Aorta (tissue), 5 donors: ENCODE data around the gene NEDD4L. TPM values are rescaled to one million over a fixed set of nuclear protein-coding genes. Genes with fewer than 3 reads are reported as not detected.

Source experiments
- ATAC-seq: fragments of 200-7000 bp; cut with Tn5 transposase; one replicate; pipeline ENCODE4 v1.9.1; 2022; ENCODE audit warnings: moderate library complexity; ENCODE audit not compliant: low FRiP score
- DNase-seq, 2 donors: peaks; one replicate each; pipeline ENCODE4 v3.0.0-alpha.2; 2020
- H3K27ac ChIP-seq, 2 donors: one replicate each; pipeline ENCODE4 v1.5.1; 2013; ENCODE audit warnings: low read length in 2 of 2, mild to moderate bottlenecking in 2 of 2, moderate library complexity in 2 of 2, control low read depth in 1 of 2, inconsistent platforms in 1 of 2, low read depth in 1 of 2
- H3K27me3 ChIP-seq, 2 donors: one replicate each; pipeline ENCODE4 v1.6.1; 2013; ENCODE audit warnings: control low read depth in 1 of 2, low read length in 1 of 2, mild to moderate bottlenecking in 1 of 2, moderate library complexity in 1 of 2; ENCODE audit not compliant: insufficient read depth in 2 of 2, control insufficient read depth in 1 of 2
- H3K36me3 ChIP-seq, 2 donors: one replicate each; pipeline ENCODE4 v1.6.1; 2013; ENCODE audit warnings: control low read depth in 1 of 2, low read length in 1 of 2, mild to moderate bottlenecking in 1 of 2; ENCODE audit not compliant: insufficient read depth in 2 of 2, control insufficient read depth in 1 of 2
- H3K4me1 ChIP-seq, 2 donors: one replicate each; pipeline ENCODE4 v1.6.1; 2013; ENCODE audit warnings: low read length in 2 of 2, control low read depth in 1 of 2, mild to moderate bottlenecking in 1 of 2, moderate library complexity in 1 of 2; ENCODE audit not compliant: insufficient read depth in 2 of 2, control insufficient read depth in 1 of 2
- H3K4me3 ChIP-seq, 2 donors: one replicate each; pipeline ENCODE4 v1.5.1; 2013; ENCODE audit warnings: low read length in 2 of 2, control low read depth in 1 of 2, mild to moderate bottlenecking in 1 of 2
- H3K9me3 ChIP-seq: one replicate; pipeline ENCODE4 v1.6.1; 2013; ENCODE audit warnings: mild to moderate bottlenecking, low read length; ENCODE audit not compliant: control insufficient read depth
- WGBS, 2 donors: extraction: QIAGEN DNeasy Blood & Tissue Kit; methylation state at CpG; one replicate each; pipeline ENCODE4 v1.1.7; 2013; 5-methylcytosine and 5-hydroxymethylcytosine counted together
- intact Hi-C, 2 donors: fragments of 100-400 bp; cut with DNase I; formaldehyde crosslinking; loops; one replicate each; pipeline versions ENCODE4 v1.14.2 to v1.15.0; 2022
- polyA plus RNA-seq, 2 donors: library from polyadenylated mRNA; stranded (reverse); fragments of 200-250 nt; gene quantifications; one replicate each; pipeline ENCODE4 v1.2.3, GENCODE V29; 2013
- total RNA-seq, 2 donors: library from RNA; stranded (reverse); fragmentation: NEBNext Ultra II Directional; extraction: Animal tissue kit (Norgen Biotek cat#: 25700); gene quantifications; one replicate each; pipeline ENCODE4 v1.2.1, GENCODE V29; 2021
- donor health status: healthy with polysubstance abuse.
- donor health status: Bipolar disorder and iron deficiency.
- donor health status: DM: no; HTN: no; CAD: no.
- donor health status: DM: no; HTN: no; CAD: no.
- donor health status: DM: yes; HTN: yes; CAD: no.

The NEDD4L gene
- total and polyA plus RNA-seq, 4 donors, result 4.0 to 24.0 (median 17.8) TPM

GRCh38 chr18:58100154-58100553, 56.1 kb downstream of the NEDD4L start:
- intact Hi-C loops, result no loop called here
- Histone ChIP-seq H3K4me1 (no peaks in the 10 kb centered on the region), H3K9me3 (no peaks in the 10 kb centered on the region), H3K4me3 (no peak overlapping the region), H3K27me3 (no peaks in the 10 kb centered on the region), H3K27ac (no peak overlapping the region), H3K36me3 (no peaks in the 10 kb centered on the region)
- no peak for DNase-seq
- no peak for ATAC-seq
- WGBS, 2 donors, result 55 to 71% methylated on average over 3 of the region's 3 CpGs

GRCh38 chr18:58101291-58101794, 57.3 kb downstream of the NEDD4L start:
- no peaks in the 10 kb centered on the region for H3K4me1 ChIP-seq
- DNase-seq, result no peak
- H3K27me3 ChIP-seq, result no peaks in the 10 kb centered on the region
- H3K36me3 ChIP-seq, result no peaks in the 10 kb centered on the region
- H3K27ac ChIP-seq, result no peak overlapping the region
- 95 to 96% methylated on average over 10 of the region's 10 CpGs for whole genome bisulfite sequencing, 2 donors
- H3K4me3 ChIP-seq, result no peak overlapping the region
- ATAC-seq, result no peak
- H3K9me3 ChIP-seq, result no peaks in the 10 kb centered on the region
- intact Hi-C loops, result no loop called here

GRCh38 chr18:58102018-58102417, 58.0 kb downstream of the NEDD4L start:
- Histone ChIP-seq H3K4me3 (no peak overlapping the region), H3K36me3 (no peaks in the 10 kb centered on the region), H3K4me1 (no peaks in the 10 kb centered on the region), H3K9me3 (no peaks in the 10 kb centered on the region), H3K27me3 (no peaks in the 10 kb centered on the region), H3K27ac (no peak overlapping the region)
- ATAC-seq (no peak), DNase-seq (no peak)
- intact Hi-C loops, result no loop called here
- 46 to 56% methylated on average over 2 of the region's 2 CpGs for WGBS, 2 donors

GRCh38 chr18:58102875-58103274, 58.8 kb downstream of the NEDD4L start:
- no peak overlapping the region for H3K27ac ChIP-seq
- intact Hi-C loops, result no loop called here
- 86 to 88% methylated on average over 3 of the region's 3 CpGs for WGBS, 2 donors
- H3K9me3 ChIP-seq, result no peaks in the 10 kb centered on the region
- no peak overlapping the region for H3K4me3 ChIP-seq
- DNase-seq (no peak), ATAC-seq (no peak)
- H3K27me3 ChIP-seq, result no peaks in the 10 kb centered on the region
- H3K36me3 ChIP-seq, result no peaks in the 10 kb centered on the region
- H3K4me1 ChIP-seq, result no peaks in the 10 kb centered on the region

GRCh38 chr18:58103339-58103985, 59.4 kb downstream of the NEDD4L start:
- DNase-seq (no peak), ATAC-seq (no peak)
- Histone ChIP-seq H3K9me3 (no peaks in the 10 kb centered on the region), H3K27ac (no peak overlapping the region), H3K27me3 (no peaks in the 10 kb centered on the region), H3K4me1 (no peaks in the 10 kb centered on the region), H3K4me3 (no peak overlapping the region), H3K36me3 (no peaks in the 10 kb centered on the region)
- intact Hi-C loops, result no loop called here
- 83 to 85% methylated on average over 6 of the region's 6 CpGs for WGBS, 2 donors

- intact Hi-C loops, result no loop called here
- H3K27me3 ChIP-seq, result no peaks in the 10 kb centered on the region
- no peak overlapping the region for H3K4me3 ChIP-seq
- H3K27ac ChIP-seq, result no peak overlapping the region
- ATAC-seq, result no peak
- no peak for DNase-seq
- H3K4me1 ChIP-seq, result no peaks in the 10 kb centered on the region
- no peaks in the 10 kb centered on the region for H3K36me3 ChIP-seq
- 85 to 89% methylated on average over 12 of the region's 12 CpGs for WGBS, 2 donors
- H3K9me3 ChIP-seq, result no peaks in the 10 kb centered on the region
Measured at GRCh38 chr18:58104096-58104495, 60.1 kb downstream of the NEDD4L start.

GRCh38 chr18:58105206-58105887, 61.3 kb downstream of the NEDD4L start:
- Histone ChIP-seq H3K9me3 (no peaks in the 10 kb centered on the region), H3K36me3 (no peaks in the 10 kb centered on the region), H3K27ac (no peak overlapping the region), H3K4me1 (no peaks in the 10 kb centered on the region), H3K27me3 (no peaks in the 10 kb centered on the region), H3K4me3 (no peak overlapping the region)
- no peak for ATAC-seq
- intact Hi-C loops, result no loop called here
- no peak for DNase-seq
- 76 to 78% methylated on average over 10 of the region's 10 CpGs for WGBS, 2 donors

GRCh38 chr18:58105888-58106260, 61.8 kb downstream of the NEDD4L start:
- H3K9me3 ChIP-seq, result no peaks in the 10 kb centered on the region
- H3K27ac ChIP-seq, result no peak overlapping the region
- intact Hi-C loops, result no loop called here
- H3K4me3 ChIP-seq, result no peak overlapping the region
- H3K27me3 ChIP-seq, result no peaks in the 10 kb centered on the region
- 23 to 25% methylated on average over 3 of the region's 3 CpGs for WGBS, 2 donors
- ATAC-seq (no peak), DNase-seq (no peak)
- H3K36me3 ChIP-seq, result no peaks in the 10 kb centered on the region
- H3K4me1 ChIP-seq, result no peaks in the 10 kb centered on the region
